ENCODE results near the gene AGTPBP1. TPM values are rescaled to one million over a fixed set of nuclear protein-coding genes. Genes with fewer than 3 reads are reported as not detected.

Gene AGTPBP1
- total RNA-seq, 2 experiments from 2014 or later = 43.9 to 46.4 TPM

- ChIA-PET POLR2A (interaction anchor here (0.9 to 1.5 kb wide), 5 partner anchors 11 to 541 kb away, joined by 3 to 4 read pairs (median 3); partner anchors contain the start of gene ISCA1), CTCF (interaction anchor here (1.3 to 5.2 kb wide), 3 partner anchors 25 to 131 kb away, joined by 4 to 27 read pairs (median 6); no protein-coding TSS in a partner anchor)
- Mint-ChIP-seq H3K9me3 (no peaks in the 10 kb centered on the region), H3K36me3 (ENCODE audit: low read depth) (no peaks in the 10 kb centered on the region), H3K27me3 (peaks cover 3% of the 10 kb centered on the region), H3K27ac (peak overlapping the region; percentile 97), H3K4me1 (ENCODE audit: low read depth) (peaks cover 38% of the 10 kb centered on the region), H3K4me3 (peak overlapping the region; percentile 96)
- intact Hi-C loops (cut with micrococcal nuclease) = loop anchor here (5.0 kb wide), 1 partner anchor 201 kb away; the partner anchor contains the start of gene NAA35
- no peak for TF ChIP-seq CTCF (IDR thresholded peaks at IDR 0.05)
- peak; percentile 24 for ATAC-seq
- DNase-seq = peak; percentile 64
Observed at GRCh38 chr9:85741095-85741874, 469 bp downstream of the AGTPBP1 start.

- Mint-ChIP-seq H3K36me3 (ENCODE audit: low read depth) (no peaks in the 10 kb centered on the region), H3K9me3 (no peaks in the 10 kb centered on the region), H3K27me3 (peaks cover 3% of the 10 kb centered on the region), H3K4me3 (peak overlapping the region; percentile 96), H3K4me1 (ENCODE audit: low read depth) (peaks cover 38% of the 10 kb centered on the region), H3K27ac (peak overlapping the region; percentile 97)
- TF ChIP-seq CTCF (IDR thresholded peaks at IDR 0.05) = no peak
- CTCF ChIA-PET = interaction anchor here (1.3 to 5.2 kb wide), 4 partner anchors 25 to 130 kb away, joined by 3 to 27 read pairs (median 5); no protein-coding TSS in a partner anchor
- no peak for DNase-seq
- no peak for ATAC-seq
- intact Hi-C loops (cut with micrococcal nuclease) = loop anchor here (5.0 kb wide), 1 partner anchor 202 kb away; the partner anchor contains the start of gene NAA35
- POLR2A ChIA-PET = interaction anchor here (0.9 to 1.5 kb wide), 4 partner anchors 11 to 542 kb away, joined by 3 to 4 read pairs (median 4); partner anchors contain the start of gene ISCA1
Observed at GRCh38 chr9:85740787-85741094, 1.0 kb downstream of the AGTPBP1 start.

GRCh38 chr9:85738509-85738908, 3.2 kb downstream of the AGTPBP1 start:
- ChIA-PET POLR2A (interaction anchor here (0.9 to 1.8 kb wide), 2 partner anchors 8 to 15 kb away, joined by 3 to 4 read pairs; no protein-coding TSS in a partner anchor), CTCF (interaction anchor here (5.2 kb wide), 1 partner anchor 40 kb away, joined by 27 read pairs; no protein-coding TSS in a partner anchor)
- DNase-seq (no peak), ATAC-seq (no peak)
- Mint-ChIP-seq H3K4me1 (ENCODE audit: low read depth) (peaks cover 47% of the 10 kb centered on the region), H3K36me3 (ENCODE audit: low read depth) (peaks cover 6% of the 10 kb centered on the region), H3K4me3 (no peak overlapping the region), H3K27me3 (peaks cover 1% of the 10 kb centered on the region), H3K9me3 (no peaks in the 10 kb centered on the region), H3K27ac (no peak overlapping the region)
- intact Hi-C loops (cut with micrococcal nuclease) = no loop called here
- TF ChIP-seq CTCF (IDR thresholded peaks at IDR 0.05) = no peak

GRCh38 chr9:85737671-85738070, 4.1 kb downstream of the AGTPBP1 start:
- H3K4me1 Mint-ChIP-seq (ENCODE audit: low read depth) = peaks cover 48% of the 10 kb centered on the region
- POLR2A ChIA-PET = no interaction called here

More at GRCh38 chr9:85737671-85738070, 4.1 kb downstream of the AGTPBP1 start:
- Mint-ChIP-seq H3K27me3 (no peaks in the 10 kb centered on the region), H3K27ac (no peak overlapping the region), H3K4me3 (no peak overlapping the region), H3K9me3 (peaks cover 6% of the 10 kb centered on the region), H3K36me3 (ENCODE audit: low read depth) (peaks cover 9% of the 10 kb centered on the region)
- DNase-seq (no peak), ATAC-seq (no peak)
- no peak for TF ChIP-seq CTCF (IDR thresholded peaks at IDR 0.05)
- CTCF ChIA-PET = interaction anchor here (1.5 kb wide), 1 partner anchor 39 kb away, joined by 3 read pairs; no protein-coding TSS in a partner anchor
- intact Hi-C loops (cut with micrococcal nuclease) = no loop called here

Measured in activated CD8-positive, alpha-beta T cell treated with anti-CD3 and anti-CD28 coated beads for 36 hours (primary cell).